Fibroblast of skin of right quadriceps (primary cell): ENCODE data around the gene CENPU.

Source experiments
- DNase-seq: peaks from one replicate; pipeline ENCODE4 v3.0.0-alpha.2; 2013

The CENPU gene

DNA sequence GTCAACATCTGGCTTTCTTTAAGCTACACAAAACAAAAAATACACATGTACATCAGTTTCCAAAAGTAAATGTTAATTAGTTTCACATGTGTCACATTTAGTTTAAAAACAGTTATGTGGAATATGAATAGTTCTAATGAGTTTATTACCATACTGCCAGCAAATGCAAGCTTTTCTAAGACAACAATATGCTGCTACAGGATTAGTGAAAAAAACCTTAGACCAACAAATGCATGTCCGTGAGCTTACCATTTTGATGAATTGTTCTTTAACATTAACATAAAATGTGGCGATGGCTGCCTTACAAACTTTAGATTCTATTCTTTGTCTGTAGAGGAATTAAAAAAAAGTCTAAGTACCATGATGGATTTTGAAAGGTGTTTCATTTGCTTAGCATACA, 31.8 kb downstream of the CENPU start:
- DNase-seq = no peak

DNA sequence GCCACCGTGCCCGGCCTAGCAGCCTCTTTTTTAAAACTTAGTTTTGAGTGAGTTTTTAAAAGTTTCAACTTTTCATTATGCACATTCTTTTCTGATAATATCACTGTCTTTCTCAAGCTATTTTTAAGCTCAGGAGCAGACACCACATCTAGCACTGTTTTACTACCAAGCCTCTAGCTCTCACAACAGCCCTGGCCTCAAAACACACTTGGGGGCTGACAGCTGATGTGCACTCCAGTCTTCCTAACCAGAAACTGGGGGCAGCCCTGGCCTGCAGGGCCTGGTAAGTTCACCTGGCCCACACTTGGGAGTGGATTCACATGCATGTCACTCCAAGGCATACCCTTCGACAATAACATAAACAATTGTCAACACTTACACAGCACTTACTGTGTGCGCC, 34.0 kb downstream of the CENPU start:
- peak; percentile 11 for DNase-seq

DNA sequence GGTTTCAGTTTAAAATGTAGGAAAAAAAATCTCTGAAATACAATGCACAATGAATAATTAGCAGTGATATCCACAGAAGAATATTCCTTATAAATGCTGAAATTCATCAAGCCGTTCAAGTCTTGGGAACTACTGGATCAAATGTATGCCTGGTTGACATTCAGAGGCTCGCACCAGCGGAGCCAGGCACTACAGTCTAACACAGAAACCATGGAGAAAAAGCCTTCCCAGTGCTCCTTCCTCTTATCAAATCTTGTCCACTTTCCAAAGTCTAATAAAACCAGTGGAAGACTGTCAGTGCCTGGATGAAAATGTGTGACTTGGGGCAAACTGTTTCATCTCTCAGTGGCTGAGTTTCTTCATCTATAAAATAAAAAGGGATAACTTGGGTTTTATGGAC, 35.9 kb downstream of the CENPU start:
- DNase-seq = no peak

- no peak for DNase-seq
These were observed 38.6 kb downstream of the CENPU start for GRCh38 chr4:184695178-184695896.

- no peak for DNase-seq
These were observed 39.4 kb downstream of the CENPU start for GRCh38 chr4:184694412-184694956.

GRCh38 chr4:184693056-184693455, 40.8 kb downstream of the CENPU start:
- peak; percentile 24 for DNase-seq

DNA sequence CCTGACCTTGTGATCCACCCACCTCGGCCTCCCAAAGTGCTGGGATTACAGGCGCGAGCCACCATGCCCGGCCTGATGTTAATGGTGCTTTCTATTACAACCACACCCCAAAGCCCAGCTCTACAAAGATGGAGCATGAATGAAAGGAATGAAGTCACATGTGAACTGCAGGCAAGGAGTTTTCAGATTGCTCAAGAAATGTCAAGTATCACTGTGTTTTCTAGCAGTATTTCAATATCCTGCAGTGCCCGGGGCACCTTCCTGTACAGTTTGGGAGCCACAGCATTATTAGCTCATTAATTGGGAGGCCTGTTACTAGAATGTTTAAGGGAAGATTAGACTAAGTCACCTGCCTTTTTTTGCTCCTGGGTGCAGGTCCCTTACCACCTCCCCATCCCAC, 44.2 kb downstream of the CENPU start:
- no peak for DNase-seq

GRCh38 chr4:184688447-184688846, 45.4 kb downstream of the CENPU start:
- DNase-seq = peak; percentile 87

DNA sequence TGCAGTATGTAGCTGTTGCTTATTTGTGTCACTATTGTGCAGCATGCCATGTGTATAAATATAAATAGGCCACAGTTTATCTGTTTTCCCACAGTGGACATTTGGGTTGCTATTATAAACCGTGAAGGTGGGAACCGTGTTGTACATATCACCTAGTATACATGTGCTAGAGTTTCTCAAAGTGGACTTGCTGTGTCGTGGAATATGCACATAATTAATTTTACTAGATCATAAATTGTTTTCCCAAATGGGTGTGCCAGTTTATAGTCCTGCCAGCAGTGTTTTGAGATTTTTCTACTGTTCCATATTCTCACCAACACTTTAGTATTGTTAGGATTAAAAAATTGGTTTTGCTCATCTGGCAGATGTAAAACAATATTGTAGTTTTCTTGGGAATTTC, 45.9 kb downstream of the CENPU start:
- no peak for DNase-seq

- DNase-seq = peak; percentile 6
These were observed 49.3 kb downstream of the CENPU start for GRCh38 chr4:184684491-184685189.

- DNase-seq = no peak
These were observed 52.0 kb downstream of the CENPU start for GRCh38 chr4:184681916-184682315.

DNA sequence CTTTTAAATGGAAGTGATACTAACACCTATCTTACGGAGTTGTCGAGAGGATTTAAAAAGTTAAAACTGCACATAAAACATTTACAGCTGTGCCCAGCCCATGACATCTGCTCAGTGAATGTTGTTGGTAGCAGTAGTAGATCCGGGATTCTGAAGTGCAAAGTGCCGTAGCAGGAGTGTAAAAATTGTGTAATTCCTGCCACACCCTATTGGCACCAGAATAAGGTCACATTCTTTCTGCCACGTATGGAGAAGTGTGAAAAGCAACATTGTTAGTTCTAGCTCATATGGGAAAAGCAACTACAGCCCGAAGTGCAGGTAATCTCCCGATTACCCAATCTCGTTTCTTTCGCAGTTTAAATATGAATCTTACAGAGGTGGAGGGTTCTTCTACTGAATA, 53.2 kb downstream of the CENPU start:
- DNase-seq = no peak

DNA sequence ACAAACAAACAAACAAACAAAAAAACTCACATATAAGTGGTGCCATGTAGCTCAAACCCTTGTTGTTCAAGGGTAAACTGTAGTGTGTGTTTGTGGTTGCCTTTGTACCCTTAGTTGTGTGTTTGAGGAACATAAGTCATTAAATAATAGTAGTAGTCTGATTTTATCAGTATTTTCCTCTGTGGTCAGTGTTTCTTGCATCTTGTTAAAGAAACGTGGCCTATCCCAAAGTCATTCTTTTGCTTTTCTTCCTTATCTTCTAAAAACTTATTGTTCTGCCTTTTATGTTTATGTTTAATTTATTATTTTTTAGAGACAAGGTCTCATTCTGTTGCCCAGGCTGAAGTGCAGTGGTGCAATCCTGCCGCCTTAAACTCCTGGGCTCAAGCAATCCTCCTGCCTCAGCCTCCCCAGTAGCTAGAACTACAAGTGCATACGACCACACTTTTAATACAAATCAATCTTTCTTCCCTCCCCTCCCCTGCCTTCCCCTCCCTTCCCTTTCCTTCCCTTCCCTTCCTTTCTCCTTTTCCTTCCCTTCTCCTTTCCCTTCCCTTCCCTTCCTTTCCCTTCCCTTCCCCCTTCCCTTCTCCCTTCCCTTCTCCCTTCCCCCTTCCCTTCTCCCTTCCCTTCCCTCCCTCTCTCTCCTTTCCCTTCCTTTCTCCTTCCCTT, 57.9 kb downstream of the CENPU start:
- no peak for DNase-seq

DNA sequence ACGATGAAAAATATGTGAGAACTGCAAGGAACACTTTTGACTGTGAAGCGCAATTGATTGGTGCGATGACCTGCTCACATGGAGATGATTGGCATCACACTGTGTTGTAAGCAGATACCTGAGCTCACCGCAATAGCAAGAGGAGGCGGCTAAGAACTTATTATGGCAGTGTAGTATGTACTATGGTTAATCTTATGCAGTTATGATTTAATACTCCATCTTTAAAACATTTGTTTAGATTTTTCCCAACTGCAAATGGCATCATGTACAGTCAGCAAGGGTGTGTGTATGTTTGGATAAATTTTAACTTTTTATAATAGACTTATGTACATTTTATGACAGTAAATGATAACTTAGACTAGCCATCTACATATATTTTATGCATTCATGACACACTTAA, 58.9 kb downstream of the CENPU start:
- DNase-seq = no peak

DNA sequence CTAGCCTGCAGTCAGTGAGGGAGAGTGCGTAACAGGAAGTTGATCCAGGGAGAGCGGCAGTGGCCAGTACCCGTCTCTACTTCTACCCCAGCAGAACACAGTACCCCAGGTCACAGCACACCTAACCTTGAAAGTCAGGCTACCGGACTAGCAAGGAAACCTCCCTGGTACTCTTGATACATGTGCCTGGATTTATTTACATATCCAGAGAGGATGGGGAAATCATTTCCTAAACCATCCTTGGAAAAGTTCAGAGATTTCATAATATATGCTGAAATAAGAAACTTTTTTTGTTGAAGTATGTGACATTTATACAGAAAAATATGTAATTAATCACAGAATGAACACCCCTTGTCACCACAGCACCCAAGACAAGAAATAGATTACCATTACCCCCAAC, 59.9 kb downstream of the CENPU start:
- DNase-seq = no peak

GRCh38 chr4:184672741-184673140, 61.2 kb downstream of the CENPU start:
- DNase-seq = no peak

DNA sequence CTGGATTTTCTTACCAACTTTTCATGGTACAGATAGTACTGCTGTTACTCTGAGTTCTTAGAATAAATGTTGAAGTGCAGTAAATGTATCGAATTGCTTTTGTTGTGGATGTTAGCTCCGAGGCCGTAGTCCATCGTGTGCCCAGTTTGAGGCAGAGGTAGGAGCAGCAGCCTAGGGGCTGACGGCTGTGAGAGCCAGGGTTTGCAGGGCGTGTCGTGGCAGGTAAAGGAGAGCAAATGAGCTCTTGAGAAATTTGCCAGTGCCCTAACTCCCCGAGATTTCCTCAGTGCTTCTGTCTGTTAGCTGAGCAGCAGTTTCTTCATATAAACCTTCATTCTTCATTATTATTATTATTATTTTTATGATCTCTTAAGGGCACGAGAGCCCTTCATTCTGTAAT, 62.8 kb downstream of the CENPU start:
- DNase-seq = no peak

DNA sequence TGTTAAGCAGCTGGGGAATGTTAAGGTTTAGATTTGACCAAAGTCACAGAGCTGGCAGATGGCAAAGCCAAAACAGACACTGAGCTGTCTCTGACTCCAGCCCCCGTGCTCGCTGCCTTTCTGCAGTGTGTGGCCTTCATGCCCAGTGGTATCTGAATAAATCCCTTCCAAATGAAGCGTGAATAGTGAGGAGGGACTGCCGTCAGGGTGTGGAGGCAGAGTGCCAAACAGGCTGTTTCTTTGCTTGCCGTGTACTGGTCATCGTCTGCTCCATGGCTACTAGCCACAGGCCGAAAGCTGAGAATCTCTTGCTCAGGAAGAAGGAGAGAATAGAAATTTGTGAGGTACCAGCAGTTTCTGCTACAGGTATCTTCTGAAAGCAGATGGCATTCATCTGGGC, 64.6 kb downstream of the CENPU start:
- no peak for DNase-seq

- DNase-seq = no peak
These were observed 65.3 kb downstream of the CENPU start for GRCh38 chr4:184668511-184669114.

- DNase-seq = no peak
These were observed 65.8 kb downstream of the CENPU start for GRCh38 chr4:184668096-184668495.

GRCh38 chr4:184666670-184667069, 67.2 kb downstream of the CENPU start:
- DNase-seq = no peak

DNA sequence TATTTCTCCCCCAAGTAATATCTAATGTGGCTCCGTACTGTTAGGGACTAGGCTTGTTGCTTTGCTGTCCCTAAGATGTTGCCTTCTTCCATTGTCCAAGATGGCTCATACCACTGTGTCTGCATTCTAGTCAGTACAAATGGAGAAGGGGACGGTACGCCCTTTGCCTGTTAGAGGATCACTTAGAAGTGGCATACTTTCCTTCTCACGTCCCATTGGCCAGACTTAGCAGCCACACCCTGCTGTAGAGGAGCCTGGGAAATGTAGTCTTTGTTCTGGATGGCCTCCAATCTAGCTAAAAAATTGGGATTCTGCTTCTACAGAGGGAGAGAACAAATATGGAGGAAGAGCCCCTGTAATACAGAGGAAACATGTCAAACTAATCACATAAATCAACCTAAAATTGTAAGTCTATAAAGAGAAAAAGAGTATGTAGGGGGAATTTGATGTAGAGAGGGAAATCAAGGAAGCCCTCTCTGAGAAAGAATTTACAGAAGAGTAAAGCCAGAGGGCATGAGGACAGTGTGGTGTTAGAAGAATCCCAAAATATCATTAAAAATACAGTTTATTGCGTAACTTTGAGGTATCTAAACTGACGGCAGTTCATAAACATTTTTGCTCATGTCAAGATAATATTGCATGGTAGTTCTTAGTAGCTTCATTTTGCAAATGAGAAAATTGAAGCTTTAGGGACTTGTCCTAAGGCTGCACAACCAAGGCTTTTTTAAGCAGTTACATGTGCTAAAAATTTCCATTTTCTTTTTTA, 69.3 kb downstream of the CENPU start:
- no peak for DNase-seq

DNA sequence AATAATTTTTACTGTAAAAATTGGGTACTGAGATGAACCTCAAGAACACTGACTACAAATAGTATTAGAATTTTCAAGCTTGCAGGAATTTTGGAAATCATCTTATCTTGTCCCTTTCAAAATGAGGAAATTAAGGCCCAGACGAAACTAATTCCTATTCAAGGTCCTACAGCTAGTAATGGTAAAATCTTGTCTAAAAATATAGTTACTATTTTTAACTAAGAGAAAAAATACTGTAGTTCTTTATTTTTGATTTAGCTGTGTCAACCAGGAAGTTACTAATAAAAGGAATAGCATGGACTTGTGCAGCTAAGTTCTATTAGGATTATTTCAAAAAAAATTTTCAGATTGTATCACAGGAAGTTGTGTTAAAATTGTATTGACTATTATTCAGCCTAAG, 71.7 kb downstream of the CENPU start:
- DNase-seq = no peak
